Measurements from ENCODE around the gene TWF2. TPM values are rescaled to one million over a fixed set of nuclear protein-coding genes. Genes with fewer than 3 reads are reported as not detected.
A peak's percentile ranks its signal among the peaks of the same experiment; 100 is the strongest.

The TWF2 gene
- total RNA-seq, 1 donor from 2014 or later = 95.2 TPM

DNA sequence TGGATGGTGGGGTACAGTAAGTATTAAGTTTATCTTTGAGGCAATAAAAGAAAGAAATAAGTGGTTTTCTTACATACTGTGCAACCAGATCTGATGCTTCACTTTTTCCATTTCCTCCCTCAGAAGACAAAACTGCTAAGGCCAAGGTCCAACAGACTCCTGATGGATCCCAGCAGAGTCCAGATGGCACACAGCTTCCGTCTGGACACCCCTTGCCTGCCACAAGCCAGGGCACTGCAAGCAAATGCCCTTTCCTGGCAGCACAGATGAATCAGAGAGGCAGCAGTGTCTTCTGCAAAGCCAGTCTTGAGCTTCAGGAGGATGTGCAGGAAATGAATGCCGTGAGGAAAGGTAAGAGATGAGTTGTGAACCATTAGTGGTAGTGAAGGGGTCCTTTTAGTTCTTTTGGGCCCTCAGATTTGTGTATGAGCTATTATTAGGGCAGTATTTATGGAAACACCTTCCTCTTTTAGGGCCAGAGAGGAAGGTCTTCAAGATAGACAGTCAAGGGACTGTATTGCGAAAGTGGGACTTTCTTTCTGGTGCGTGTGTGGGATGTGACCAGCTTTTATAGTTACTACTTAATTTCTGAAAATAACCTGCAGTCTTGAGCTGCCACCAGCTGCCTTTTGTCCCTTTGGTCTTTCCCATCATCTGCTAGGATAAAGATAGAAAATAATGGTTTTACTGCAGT, 36.4 kb downstream of the TWF2 start:
- DNase-seq (ENCODE audit: low read depth) = no peak

DNA sequence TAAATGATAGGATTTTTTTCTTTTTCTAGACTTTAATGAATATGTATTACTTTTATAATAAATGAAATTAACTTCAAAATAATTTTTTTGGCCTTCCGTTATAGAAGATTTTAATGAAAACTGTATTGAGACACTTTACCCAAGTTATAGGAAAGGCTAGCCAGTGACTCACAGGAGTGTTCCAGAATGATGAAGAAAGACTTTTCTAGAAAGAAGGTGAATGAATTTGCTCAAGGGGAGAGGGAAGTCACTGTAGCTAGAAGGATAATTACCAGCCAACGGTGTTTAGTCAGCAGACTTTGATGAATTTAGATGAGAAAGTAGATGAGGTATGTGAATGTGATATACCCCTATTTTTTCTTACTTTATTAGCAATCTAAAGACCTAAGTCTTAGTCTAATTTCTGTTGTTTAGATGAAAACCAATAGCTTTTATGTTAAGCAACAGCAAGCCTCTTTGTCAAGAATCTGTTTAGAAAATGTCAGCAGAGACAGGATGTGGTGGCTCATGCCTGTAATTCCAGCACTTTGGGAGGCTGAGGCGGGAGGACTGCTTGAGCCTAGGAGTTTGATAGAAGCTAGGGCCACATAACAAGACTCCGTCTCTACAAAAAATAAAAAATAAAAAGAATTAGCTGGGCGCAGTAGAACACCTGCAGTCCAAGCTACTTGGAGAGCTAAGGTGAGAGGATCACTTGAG, 37.8 kb downstream of the TWF2 start:
- peak; percentile 37 for DNase-seq (ENCODE audit: low read depth)

DNA sequence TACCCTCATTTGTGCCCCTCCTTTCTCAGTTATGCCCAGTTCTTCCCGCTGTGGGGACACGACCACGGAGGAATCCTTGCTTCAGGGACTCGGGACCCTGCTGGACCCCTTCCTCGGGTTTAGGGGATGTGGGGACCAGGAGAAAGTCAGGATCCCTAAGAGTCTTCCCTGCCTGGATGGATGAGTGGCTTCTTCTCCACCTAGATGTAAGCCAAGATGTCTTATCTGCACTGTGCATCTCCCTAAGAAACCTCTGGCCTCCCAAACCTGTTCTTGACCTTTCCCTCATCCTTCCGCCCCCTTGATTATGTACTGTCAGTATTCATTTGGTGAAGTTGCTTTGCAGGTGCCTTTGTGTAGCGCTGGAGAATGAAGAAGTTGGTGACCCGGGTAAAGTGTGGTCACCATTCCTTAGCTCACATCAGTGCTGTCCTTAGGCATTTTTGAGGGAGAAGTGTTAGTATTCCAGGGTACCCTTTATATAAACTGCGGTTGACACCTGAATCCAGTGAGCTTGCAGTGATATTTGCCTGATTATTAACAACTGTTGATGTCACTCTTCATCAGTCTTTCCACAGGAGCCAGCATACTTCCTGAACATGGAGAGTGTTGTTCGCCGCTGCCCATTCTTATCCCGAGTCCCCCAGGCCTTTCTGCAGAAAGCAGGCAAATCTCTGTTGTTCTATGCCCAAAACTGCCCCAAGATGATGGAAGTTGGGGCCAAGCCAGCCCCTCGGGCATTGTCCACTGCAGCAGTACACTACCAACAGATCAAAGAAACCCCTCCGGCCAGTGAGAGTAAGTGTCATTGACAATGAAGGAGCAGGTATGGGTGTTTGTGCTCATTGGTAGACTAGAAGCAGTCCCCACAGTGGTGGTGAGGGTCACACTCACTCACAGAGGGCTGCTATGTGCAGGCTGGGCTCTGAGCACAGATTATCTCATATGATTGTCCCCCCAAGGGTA, 40.0 kb downstream of the TWF2 start:
- no peak for DNase-seq (ENCODE audit: low read depth)

DNA sequence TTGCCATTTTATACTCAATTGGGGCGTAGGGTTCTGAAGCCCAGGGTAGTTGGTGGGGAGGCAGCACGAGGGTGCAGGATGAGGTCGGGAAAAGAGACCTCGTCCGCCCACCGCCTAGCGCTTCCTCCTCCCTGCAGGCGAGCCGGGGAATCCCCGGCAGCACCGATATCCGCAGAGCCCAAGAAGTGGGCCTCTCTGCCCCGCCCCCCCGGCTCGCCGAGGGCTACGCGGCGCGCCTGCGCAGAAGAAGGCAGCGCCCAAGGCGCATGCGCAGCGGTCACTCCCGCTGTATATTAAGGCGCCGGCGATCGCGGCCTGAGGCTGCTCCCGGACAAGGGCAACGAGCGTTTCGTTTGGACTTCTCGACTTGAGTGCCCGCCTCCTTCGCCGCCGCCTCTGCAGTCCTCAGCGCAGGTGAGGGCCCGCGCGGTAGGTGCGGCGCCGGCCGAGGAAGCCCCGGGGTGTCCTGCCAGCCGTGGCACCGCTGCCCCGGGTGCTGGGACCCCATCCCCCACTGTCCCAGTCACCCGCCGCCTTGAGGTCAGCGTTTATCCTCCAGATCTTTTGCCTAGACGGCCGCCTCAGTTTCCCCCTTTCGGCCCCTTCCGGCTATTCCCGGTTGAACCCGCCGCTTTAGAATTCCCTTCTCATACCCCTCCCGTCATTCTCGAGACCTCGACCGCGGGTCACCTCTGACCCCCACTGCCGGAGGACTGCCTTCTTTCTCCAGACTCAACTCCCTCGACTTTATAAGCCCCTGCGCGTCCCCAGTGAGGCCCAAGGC, 40.9 kb downstream of the TWF2 start, which contains the start of gene ALAS1:
Gene ALAS1, plus strand, starts transcription at position 319 of the 784 bp plus-strand sequence. CDS start 1,082 bp downstream, outside the sequence.
- DNase-seq (ENCODE audit: low read depth) = peak; percentile 69

DNA sequence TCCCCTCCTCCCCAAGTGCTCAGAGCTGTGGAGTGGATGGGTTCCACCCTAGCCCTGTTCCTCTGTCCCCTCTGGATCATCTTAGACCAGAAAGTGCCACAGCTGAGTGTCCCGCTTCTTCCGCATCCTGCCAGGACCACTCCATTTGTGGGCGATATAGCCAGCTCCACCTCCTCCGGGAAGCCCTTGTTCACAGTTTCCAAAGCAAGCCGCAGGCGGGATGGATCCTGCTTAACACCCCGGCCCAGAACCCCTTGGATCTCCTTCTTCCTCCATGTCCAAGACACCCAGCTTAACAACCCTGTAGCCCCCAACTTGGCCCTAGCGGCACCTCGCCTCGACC, 41.5 kb downstream of the TWF2 start:
- no peak for DNase-seq (ENCODE audit: low read depth)

DNA sequence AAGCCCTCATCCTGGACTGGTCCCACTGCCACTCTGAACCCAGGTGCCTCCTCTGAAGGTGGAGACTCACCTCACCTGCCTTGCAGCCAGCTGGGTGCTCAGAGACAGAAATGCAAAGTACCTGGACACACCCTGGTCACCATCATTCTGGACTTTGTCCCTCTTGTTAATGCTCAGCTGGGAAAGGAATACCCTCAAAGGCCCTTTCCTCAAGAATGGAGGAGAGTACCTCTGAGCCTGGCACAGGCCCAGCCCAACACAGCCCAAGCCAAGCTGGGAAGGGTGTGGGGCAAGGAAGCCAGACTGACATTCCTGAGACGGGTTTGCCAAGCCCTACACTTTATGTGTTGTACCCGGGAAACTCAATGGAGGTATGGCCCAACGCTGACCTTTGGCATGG, 42.0 kb downstream of the TWF2 start:
- no peak for DNase-seq (ENCODE audit: low read depth)

DNA sequence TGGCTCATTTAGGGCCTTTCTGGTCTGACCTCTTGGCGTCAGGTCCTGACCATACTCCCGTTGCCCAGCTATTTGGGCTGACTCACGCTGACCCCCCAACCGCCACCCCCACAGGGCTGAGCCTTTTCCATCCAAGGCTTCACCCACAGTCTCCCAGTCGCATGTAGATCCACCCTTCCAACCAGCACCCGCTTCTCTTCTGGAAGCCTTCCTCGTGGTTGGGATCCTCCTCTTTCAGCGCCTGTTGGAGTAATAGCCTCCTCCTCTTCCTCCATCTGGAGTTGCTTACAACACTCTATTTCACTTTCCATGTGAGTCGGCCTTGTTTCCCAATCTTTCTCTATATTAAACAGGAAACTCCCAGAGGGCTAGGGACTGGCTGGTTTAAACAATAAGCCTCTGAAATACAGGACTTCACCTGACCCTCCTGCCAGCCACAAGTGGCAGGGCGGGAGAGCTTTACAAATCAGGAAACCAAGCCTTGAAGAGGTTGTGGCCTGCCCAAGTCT, 43.1 kb downstream of the TWF2 start:
- peak; percentile 85 for DNase-seq (ENCODE audit: low read depth)

DNA sequence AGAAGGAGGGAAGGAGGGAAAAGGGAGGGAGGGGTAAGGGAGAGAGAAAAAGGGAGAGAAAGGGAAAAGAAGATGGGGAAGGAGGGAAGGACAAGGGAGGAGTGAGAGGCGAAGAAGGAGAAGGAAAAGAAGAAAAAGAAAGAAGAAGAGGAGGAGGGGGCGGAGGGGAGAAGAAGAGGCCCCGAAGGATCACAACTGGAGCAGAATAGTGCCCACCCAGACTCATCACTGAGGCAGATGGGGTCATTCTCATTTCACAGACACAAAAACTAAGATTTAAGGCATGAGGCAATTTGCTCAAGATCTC, 43.7 kb downstream of the TWF2 start:
- DNase-seq (ENCODE audit: low read depth) = no peak

DNA sequence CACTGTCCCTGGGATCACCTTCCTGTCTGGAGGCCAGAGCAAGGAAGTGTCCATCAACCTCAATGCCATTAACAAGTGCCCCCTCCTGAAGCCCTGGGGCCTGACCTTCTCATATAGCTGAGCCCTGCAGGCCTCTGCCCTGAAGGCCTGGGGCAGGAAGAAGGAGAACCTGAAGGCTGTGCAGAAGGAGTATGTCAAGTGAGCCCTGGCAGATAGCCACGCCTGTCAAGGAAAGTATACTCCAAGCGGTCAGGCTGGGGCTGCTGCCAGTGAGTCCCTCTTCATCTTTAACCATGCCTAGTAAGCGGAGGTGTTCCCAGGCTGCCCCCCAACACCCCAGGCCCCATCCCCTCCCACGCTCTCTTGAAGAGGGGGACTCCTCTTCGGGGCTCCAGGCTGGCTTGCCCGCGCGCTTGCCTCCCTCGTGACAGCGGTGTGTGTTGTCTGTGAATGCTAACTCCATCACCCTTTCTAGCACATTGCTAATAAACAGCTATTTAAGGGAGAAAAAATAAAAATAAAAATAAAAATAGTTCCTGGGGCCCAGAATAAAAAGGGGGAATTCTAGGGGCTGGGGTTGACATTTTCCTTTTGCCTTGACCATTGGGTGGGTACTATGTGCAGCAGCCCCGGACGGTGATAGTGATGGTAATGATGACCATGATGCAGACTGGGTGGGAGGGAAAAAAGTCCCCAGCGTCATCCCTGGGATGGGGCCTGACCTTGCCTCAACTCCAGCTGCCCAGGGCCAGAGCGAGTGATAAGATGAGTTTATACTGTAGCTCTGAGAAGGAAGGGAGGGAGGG, 44.3 kb downstream of the TWF2 start:
- DNase-seq (ENCODE audit: low read depth) = no peak

DNA sequence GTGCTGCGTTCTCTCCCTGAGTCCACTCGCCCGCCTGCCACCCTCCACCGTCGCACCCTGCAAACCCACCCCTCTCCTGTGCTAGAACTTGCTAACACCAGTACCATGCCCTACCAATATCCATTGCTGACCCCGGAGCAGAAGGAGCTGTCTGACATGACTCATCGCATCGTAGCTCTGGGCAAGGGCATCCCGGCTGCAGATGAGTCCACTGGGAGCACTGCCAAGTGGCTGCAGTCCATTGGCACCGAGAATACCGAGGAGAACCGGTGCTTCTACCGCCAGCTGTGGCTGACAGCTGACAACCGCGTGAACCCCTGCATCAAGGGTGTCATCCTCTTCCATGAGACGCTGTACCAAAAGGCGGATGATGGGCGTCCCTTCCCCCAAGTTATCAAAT, 45.9 kb downstream of the TWF2 start:
- peak; percentile 72 for DNase-seq (ENCODE audit: low read depth)

DNA sequence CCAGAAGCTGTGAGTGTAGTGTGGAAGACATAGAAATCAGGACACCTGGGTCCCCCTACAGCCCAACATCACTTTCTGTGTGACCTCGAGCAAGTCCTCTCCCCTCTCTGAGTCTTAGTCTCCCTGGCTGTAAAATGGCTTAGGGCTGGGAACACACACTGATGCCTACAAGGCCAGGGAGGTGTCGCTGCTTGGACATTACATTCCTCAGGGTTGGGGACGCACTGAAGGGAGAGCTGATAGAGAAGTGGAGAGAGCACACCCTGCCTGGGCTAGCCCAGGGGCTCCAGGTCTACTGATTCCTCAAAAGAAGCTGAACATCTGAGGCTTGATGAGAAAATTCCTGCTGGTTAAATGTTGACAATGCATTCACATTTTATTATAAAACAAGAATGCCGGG, 47.3 kb downstream of the TWF2 start:
- DNase-seq (ENCODE audit: low read depth) = no peak

DNA sequence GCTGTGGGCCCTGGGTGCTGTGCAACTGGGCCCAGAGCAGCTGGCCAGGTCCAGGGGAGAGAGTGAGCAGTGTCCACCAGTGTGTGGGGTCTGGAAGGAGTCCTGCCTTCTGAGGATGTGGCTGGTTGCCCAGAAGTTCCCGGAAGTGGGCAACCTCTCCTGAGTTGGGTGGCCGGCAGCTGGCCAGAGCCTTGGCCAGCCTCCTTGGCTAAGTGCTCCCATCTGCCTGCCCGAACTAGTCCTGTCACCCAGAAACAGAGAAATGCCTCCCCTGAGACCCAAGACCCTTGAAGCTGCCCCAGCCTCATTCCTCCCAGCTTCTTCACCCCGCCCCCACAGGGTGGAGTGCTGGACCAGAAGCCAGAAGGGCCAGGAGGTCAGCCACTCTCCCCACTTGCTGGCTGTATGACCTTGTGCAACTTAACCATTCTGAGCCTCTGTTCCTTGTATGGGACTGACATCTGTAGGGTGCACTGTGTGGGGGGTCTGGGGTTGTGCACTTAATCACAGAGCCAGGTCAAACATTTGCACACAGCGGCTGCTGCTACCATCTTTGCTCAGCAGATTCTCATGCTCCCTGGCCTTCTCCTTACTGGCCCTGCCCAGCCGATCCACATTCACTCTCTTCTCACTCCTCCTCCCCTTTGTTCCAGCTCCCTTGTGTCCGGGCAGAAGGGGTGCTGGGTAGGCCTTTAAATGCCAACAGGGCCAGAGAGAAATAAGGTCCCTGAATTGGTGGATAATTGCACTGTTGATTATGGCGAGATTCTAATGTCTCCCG, 48.5 kb downstream of the TWF2 start:
- no peak for DNase-seq (ENCODE audit: low read depth)

DNA sequence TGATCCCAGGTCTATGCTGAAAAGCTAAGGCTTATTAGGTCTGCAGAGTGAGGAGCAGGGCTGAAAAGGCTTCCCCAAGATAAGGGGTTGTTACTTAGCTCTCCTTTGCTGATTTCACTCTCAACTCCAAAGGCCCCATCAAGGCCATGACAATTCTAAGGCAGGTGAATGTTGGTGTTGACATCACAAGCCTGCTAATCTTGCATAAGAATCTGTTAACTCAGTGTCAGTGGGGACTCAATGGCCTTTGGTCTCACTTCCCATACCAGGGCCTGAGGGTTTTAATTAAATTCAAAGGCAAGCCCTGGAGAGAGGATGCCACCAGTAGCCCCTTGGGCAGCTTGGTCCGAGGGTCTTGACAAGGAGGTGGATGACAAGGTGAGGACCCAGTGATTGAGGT, 50.4 kb downstream of the TWF2 start:
- DNase-seq (ENCODE audit: low read depth) = no peak

DNA sequence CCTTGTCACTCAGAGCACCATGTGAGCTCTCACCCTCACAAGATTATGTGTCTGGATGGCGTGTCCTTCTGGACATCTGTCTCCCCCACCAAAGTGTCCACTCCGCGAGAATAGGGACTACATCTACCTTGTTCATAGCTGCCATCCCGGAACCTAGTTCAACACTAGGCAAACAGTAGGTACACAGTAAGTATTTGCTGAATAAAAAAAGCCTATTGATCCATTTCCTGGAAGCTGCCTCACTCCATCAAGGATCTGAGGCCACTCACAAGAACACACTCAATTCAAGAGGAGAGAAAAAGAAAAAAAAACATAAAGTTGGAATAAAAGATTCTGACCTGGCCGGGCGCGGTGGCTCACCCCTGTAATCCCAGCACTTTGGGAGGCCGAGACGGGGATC, 52.2 kb downstream of the TWF2 start:
- DNase-seq (ENCODE audit: low read depth) = no peak

DNA sequence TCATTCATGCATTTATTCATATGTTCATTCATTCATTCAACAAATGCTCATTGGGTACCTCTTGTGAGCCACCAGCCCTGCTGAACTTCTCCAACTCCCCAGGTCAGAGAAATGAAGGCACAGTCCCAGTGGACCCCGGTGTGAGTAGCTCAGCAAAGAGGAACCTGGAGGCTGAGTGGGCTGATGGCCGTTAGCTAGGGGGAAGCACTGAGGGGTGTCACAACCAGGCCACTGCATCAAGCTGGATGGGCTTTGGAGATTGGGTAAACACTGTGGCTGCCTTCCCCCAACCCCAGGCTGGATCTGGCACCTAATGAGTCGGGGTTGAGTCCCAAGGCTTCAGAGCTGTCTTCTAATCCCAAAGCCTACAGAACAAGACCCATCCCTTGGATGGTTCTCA, 53.1 kb downstream of the TWF2 start:
- no peak for DNase-seq (ENCODE audit: low read depth)

DNA sequence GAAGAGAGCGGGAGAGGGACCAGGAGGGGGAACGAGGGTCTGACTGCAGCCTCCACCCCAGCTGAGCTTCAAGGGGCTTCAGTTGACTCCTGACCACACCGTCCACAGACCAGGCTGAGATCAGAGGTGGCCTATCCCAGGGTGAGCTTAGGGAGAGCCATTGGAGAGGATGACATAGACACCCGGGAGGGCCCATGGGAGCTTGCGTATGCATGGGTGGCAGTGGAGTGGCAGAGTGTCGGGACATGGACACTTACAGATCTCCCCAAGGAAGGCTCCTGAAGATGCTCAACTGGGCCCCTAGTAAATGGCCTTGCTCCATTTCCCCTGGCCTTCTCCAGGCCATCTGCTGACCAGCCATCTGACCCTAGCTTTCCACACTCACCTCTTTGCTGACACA, 53.6 kb downstream of the TWF2 start:
- DNase-seq (ENCODE audit: low read depth) = no peak

DNA sequence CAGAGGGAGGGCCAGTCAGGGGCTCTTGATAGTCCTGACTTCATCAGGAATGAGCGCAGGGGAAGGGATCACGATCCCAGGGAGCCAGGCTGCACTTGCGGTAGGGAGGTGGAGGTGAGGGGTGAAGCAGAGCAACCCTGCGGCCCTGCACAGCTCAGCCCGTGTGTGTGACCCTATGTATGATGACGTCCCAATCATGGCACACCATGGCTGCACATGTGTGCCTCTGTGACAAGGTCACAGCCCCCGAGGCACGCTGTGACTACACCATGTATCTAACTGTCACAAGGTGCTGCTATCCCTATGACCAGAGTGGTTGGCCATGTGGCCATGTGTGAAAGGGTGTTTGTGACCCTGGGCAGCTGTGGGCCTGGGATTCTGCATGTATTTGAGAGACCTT, 54.3 kb downstream of the TWF2 start:
- DNase-seq (ENCODE audit: low read depth) = no peak

DNA sequence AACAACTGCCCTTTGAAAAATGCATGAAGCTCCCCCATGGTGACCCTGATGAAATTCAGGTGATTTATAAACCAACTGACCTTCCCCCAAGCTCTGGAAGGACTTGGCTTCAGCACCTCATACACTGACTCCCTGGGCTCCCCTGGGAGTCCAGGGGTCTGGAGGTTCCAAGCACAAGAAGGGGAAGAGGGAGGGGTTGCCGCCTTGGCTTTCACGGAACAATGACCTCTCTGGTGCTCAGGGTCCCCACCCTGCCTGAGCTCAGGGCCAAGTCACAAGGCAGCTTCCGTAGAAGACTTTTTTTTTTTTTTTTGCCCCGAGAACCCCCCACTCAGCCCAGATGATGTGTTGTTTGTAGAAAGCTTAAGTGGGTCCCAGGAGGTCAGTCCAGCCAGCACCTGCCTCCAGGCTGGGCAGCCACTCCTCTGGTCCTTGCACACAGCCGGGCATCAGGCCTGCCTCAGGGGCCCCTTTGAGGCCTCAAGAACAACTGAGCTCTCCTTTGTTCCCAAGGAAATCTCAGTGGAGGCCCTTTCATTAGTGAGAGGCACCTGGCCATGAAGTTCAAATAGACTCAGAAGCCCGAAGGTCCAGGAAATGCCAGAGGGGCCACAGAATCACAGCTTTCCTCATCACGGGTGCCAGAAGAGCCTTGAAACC, 55.0 kb downstream of the TWF2 start:
- DNase-seq (ENCODE audit: low read depth) = no peak

DNA sequence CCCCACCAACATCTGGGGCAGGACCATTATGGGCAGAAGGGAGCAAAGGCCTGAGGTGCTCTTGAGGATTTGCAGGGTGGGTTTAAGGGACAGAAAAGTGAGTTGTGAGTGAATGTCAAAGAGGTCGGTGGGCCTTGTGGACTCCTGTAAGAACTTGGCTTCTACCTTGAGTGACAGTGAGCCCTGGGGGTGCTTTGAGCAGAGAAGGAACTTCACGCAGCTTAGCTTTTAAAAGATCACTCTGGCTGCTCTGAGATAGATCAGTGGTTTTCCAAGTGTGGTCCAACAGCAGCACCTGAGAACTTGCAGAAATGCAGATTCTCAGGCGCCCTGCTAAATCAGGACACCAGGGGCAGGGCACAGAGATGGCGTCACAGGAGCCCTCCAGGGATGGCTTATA, 56.3 kb downstream of the TWF2 start:
- no peak for DNase-seq (ENCODE audit: low read depth)

DNA sequence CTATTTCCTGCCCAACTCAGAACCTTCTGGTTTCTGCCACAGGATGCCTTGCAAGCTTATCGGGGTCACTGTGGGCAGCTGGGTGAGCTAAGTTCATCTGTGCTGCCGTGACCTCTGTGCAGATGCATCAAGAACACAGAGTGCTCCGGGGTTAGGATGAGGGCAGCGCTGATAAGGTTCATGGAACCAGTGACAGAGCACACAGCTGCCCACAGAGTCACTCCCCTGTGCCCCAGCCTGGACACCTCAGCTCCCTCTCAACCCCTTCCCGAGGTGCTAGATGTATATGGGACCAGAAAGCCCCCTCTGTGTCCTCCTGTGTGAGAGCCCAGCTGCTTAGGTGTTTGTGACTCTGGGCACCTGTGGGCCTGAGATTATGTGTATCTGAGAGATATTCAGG, 56.8 kb downstream of the TWF2 start:
- no peak for DNase-seq (ENCODE audit: low read depth)
